Ovary (tissue), 3 donors: Measurements from ENCODE around the gene GHSR.

Experiments
- CTCF ChIP-seq, 3 donors: fragments of 450-650 bp in 2 of 3; fragments of 200-600 bp in 1 of 3; IDR thresholded peaks; one replicate each; pipeline versions ENCODE4 v1.5.1 to v1.8.0; 2016 to 2022; ENCODE audit warnings: antibody characterized with exemption in 3 of 3, mild to moderate bottlenecking in 1 of 3
- POLR2A ChIP-seq: fragments of 450-650 bp; IDR thresholded peaks from one replicate; pipeline ENCODE4 v1.6.1; 2017; ENCODE audit warnings: antibody characterized with exemption, mild to moderate bottlenecking, moderate library complexity
- donor health status: DM: no; HTN: no; CAD: no.

GRCh38 chr3:172442606-172443005 lies 5.7 kb downstream of the GHSR start:
- TF ChIP-seq CTCF (IDR thresholded peaks at IDR 0.05) (no peak), POLR2A (no peak)
